GM13976 (cell line): ENCODE measurements around the gene SIAH3.

Experiments
- DNase-seq: peaks from one replicate; pipeline ENCODE4 v3.0.0; 2012; ENCODE audit warnings: low spot score
- in situ Hi-C: fragments of 300-500 bp; cut with MboI; formaldehyde crosslinking; loops from one replicate; pipeline ENCODE4 v1.12.0; 2022; ENCODE audit warnings: low sequenced_read_pairs, mixed read lengths, inconsistent platforms; ENCODE audit not compliant: unreplicated experiment
- TF ChIP-seq, protein P1 (sequence below): IDR thresholded peaks from 2 replicates; pipeline ENCODE4 v1.5.1; 2012; ENCODE audit warnings: borderline replicate concordance, mild to moderate bottlenecking; ENCODE audit not compliant: insufficient read depth; ENCODE audit errors: extremely low read depth, missing control alignments, control extremely low read depth

The SIAH3 gene

DNA sequence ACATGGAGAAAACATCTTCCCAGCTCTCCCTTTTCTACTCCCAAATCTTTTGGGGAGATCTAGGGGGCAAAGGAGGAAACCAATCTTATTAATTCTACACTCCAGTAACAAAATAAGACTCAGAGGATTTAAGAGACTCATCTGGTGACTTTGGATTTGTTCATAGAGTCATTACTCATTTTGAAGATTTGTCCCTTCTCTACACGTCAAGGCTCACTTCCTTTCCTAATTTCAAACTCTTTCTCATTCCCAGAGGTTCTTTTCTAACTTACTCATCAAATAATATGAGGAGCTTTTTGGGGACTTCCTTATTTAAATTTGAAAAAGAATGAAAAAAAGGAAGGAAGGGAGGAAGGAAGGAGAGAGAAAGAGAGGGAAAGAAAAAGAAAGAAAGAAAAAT is 14.4 kb downstream of the SIAH3 start:
- in situ Hi-C loops: no loop called here
- no peak for DNase-seq
- TF ChIP-seq, protein P1, sequence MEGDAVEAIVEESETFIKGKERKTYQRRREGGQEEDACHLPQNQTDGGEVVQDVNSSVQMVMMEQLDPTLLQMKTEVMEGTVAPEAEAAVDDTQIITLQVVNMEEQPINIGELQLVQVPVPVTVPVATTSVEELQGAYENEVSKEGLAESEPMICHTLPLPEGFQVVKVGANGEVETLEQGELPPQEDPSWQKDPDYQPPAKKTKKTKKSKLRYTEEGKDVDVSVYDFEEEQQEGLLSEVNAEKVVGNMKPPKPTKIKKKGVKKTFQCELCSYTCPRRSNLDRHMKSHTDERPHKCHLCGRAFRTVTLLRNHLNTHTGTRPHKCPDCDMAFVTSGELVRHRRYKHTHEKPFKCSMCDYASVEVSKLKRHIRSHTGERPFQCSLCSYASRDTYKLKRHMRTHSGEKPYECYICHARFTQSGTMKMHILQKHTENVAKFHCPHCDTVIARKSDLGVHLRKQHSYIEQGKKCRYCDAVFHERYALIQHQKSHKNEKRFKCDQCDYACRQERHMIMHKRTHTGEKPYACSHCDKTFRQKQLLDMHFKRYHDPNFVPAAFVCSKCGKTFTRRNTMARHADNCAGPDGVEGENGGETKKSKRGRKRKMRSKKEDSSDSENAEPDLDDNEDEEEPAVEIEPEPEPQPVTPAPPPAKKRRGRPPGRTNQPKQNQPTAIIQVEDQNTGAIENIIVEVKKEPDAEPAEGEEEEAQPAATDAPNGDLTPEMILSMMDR: no peak

DNA sequence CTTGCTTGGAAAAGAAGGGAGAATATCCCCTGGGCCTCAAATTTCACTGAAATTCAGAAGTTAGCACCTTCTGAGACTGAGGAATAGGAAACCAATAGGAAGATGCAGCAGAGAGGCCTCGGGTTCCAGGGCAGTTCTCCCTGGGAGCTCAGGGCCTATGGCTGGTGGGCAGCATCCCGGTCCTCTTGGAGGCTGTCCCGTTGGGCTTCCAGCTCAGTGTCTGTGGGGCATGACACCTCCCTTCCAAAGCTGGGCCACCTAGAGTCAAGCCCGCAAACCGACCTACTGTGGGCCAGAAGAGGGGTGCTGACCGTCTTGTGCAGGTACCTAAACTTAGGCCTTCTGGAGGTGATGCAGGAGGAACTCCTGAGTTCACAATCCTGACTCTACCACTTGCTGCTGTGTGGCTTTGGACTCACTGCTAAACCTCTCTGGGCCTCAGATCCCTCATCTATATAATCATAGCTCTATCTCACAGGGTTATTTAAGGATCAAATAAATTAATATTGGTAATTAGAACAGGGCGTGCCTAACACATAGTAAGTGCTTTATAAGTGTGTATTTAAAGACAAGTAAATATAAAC is 17.1 kb downstream of the SIAH3 start:
- DNase-seq: no peak
- in situ Hi-C loops: no loop called here
- TF ChIP-seq, protein P1: no peak

DNA sequence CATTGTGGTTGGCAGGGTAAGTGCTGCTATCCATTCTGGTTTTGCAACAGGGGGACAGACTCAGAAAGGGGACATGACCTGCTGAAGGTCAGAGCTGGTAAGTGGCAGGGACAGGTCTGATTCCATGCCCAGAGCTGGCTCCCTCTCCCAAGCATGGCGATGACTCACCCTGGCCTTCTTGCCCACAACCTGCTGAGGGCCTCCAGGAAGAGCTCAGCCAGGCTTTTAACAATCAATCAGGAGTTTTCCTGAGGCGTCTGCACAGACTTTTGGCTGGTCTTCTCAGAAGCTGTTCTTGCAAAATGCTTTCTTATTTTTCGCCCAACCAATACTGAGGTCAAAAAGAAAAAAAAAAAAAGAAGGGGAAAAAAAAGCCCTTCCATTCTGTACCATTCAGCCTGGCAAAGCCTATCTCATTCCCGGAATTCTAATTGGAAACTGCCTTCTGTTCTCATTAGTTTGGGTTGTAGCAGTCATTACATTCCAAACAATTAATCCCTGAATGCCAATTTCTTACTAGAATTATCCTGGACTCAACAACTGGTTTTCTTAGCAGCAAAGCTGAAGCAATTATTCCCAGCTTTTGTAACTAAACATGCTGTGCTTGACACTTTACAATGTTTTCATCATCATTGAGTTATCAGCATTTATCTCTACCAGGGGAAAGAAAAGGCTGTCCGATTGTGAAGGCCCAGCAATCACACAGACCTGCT is 17.7 kb downstream of the SIAH3 start:
- in situ Hi-C loops: no loop called here
- TF ChIP-seq, protein P1: no peak

DNA sequence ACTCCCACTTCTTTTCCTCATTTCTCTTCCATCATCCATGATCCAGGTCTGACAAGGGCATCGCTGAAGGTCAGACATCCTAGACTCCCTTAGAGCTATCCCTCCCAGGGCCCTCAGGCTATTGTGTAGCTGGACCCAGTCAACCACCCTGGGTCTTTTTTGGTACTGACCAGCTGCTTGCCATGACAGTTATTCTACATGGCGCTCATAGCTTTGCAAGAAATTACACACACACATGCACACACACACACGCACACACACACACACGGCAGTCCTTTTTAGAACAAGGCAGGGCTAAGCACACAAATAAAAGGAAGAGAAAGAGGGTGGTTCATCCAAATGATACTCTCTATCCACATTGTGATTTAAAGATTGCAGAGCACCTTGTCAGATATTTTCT is 18.3 kb downstream of the SIAH3 start:
- DNase-seq: no peak
- TF ChIP-seq, protein P1: no peak
- in situ Hi-C loops: no loop called here

More for the DNA sequence above, 17.7 kb downstream of the SIAH3 start:
- DNase-seq: no peak

DNA sequence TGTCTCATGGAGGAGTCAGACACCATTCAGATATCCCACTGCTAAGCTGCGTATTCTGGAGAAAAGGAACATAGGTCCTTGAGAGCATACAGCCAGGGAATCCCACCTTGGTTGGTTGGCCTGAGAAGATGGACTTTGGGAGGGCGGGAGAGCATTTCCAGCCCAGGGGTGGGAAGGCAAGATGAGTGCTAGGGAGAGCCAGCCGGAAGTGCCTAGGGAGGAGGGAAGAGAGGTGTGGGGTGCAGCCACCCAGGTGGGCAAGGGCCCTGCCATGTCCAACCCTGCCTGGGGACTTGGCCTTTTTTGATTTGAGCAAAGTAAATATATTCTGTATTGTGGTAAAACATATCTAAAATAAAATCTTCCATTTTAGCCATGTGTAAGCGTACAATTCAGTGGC is 19.7 kb downstream of the SIAH3 start:
- TF ChIP-seq, protein P1: no peak
- in situ Hi-C loops: no loop called here
- no peak for DNase-seq

DNA sequence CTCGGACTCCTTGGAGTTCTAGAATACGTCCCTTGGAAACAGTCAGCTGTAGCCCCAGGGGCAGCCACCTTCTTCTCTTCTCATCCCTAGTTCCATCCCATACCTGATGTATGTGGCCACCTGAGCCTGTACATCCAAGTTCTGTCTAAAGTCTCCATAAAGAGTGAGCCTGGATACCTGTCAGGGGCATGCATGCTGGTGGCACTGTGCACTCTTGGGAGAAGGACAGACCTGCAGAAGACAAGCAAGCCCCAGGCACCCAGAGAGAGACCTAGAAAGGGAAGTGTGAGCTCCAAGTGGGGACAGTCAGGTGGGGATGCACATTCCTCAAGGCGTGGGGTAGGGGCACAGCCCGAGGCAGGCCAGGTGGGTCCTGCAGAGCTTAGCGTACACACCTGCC is 21.4 kb downstream of the SIAH3 start:
- TF ChIP-seq, protein P1: no peak
- in situ Hi-C loops: no loop called here
- no peak for DNase-seq
